GM12878 (cell line): ENCODE data around the gene DPYSL4. TPM values are rescaled to one million over a fixed set of nuclear protein-coding genes. Genes with fewer than 3 reads are reported as not detected.

Experiments
- ATF7 ChIP-seq: fragments of 450-650 bp; IDR thresholded peaks from 2 replicates; pipeline ENCODE4 v1.6.1; 2016; ENCODE audit warnings: low read depth, mild to moderate bottlenecking
- HSF1 ChIP-seq: fragments of 150-350 bp; IDR thresholded peaks from 2 replicates; pipeline ENCODE4 v1.6.1; 2014; ENCODE audit warnings: mild to moderate bottlenecking, low read depth, low read length
- IRF4 ChIP-seq: IDR thresholded peaks from 2 replicates; pipeline ENCODE4 v1.6.1; 2011; ENCODE audit warnings: low read depth, low read length
- NBN ChIP-seq: fragments of 450-650 bp; IDR thresholded peaks from 2 replicates; pipeline ENCODE4 v1.6.1; 2016
- POLR2AphosphoS5 ChIP-seq: IDR thresholded peaks from 2 replicates; pipeline ENCODE4 v1.6.1; 2011; ENCODE audit warnings: mild to moderate bottlenecking, low read length, inconsistent platforms
- RCOR1 ChIP-seq: conservative IDR thresholded peaks from 2 replicates; pipeline ENCODE4 v1.6.1; 2012; ENCODE audit warnings: low read depth, low read length, improper control_type of control experiment
- RELB ChIP-seq: fragments of 450-650 bp; IDR thresholded peaks from 2 replicates; pipeline ENCODE4 v1.6.1; 2017; ENCODE audit warnings: low read depth, mild to moderate bottlenecking, moderate library complexity
- TARDBP ChIP-seq: IDR thresholded peaks from 2 replicates; pipeline ENCODE4 v1.6.1; 2016; ENCODE audit warnings: borderline replicate concordance
- polyA plus RNA-seq, 11 experiments: library from polyadenylated mRNA; depleted of rRNA in 4 of 11; unstranded in 6 of 11; stranded (reverse) in 5 of 11; fragments of >200 nt; fragmentation: Nextera tagmentation in 4 of 11; fragmentation: Illumina TruSeq in 1 of 11; extraction: Ambion mirVana in 4 of 11; extraction: Trizol in 1 of 11; gene quantifications; 1 replicate in 1 of 11; 2 replicates in 10 of 11; pipeline versions ENCODE4 v1.2.1 to v1.2.3, GENCODE V29; 2011 to 2016; ENCODE audit warnings: inconsistent platforms in 2 of 11, missing spikeins in 2 of 11, low read depth in 1 of 11
- total RNA-seq, 4 experiments: library from RNA; depleted of rRNA in 3 of 4; stranded (reverse); fragments of >200 nt in 3 of 4; fragmentation: Illumina TruSeq in 1 of 4; extraction: Trizol in 1 of 4; gene quantifications; 2 replicates each; pipeline versions ENCODE4 v1.2.1 to v1.2.3, GENCODE V29; 2013 to 2021
- TF ChIP-seq, protein P1 (sequence below): fragments of 450-650 bp; IDR thresholded peaks from 2 replicates; pipeline ENCODE4 v1.6.1; 2016; ENCODE audit warnings: mild to moderate bottlenecking, moderate library complexity, borderline replicate concordance
- TF ChIP-seq, protein P2 (sequence below): IDR thresholded peaks from 2 replicates; pipeline ENCODE4 v1.6.1; 2011; ENCODE audit warnings: low read depth, mild to moderate bottlenecking, low read length, moderate library complexity, borderline replicate concordance; ENCODE audit errors: extremely low read depth
- TF ChIP-seq, protein P3 (sequence below): IDR thresholded peaks from 2 replicates; pipeline ENCODE4 v1.6.1; 2012; ENCODE audit warnings: low read depth, low read length, improper control_type of control experiment

Gene DPYSL4
- total and polyA plus RNA-seq, 10 of the 15 experiments (the other 5 are each of a cell fraction or from before 2014, with no cell fraction given), result 0.10 to 0.21 TPM; not detected in 8

GRCh38 chr10:132146271-132146671 is 40.5 kb upstream of the DPYSL4 start (continued):
- TF ChIP-seq, protein P1, sequence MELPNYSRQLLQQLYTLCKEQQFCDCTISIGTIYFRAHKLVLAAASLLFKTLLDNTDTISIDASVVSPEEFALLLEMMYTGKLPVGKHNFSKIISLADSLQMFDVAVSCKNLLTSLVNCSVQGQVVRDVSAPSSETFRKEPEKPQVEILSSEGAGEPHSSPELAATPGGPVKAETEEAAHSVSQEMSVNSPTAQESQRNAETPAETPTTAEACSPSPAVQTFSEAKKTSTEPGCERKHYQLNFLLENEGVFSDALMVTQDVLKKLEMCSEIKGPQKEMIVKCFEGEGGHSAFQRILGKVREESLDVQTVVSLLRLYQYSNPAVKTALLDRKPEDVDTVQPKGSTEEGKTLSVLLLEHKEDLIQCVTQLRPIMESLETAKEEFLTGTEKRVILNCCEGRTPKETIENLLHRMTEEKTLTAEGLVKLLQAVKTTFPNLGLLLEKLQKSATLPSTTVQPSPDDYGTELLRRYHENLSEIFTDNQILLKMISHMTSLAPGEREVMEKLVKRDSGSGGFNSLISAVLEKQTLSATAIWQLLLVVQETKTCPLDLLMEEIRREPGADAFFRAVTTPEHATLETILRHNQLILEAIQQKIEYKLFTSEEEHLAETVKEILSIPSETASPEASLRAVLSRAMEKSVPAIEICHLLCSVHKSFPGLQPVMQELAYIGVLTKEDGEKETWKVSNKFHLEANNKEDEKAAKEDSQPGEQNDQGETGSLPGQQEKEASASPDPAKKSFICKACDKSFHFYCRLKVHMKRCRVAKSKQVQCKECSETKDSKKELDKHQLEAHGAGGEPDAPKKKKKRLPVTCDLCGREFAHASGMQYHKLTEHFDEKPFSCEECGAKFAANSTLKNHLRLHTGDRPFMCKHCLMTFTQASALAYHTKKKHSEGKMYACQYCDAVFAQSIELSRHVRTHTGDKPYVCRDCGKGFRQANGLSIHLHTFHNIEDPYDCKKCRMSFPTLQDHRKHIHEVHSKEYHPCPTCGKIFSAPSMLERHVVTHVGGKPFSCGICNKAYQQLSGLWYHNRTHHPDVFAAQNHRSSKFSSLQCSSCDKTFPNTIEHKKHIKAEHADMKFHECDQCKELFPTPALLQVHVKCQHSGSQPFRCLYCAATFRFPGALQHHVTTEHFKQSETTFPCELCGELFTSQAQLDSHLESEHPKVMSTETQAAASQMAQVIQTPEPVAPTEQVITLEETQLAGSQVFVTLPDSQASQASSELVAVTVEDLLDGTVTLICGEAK, result no peak
- TF ChIP-seq RELB (no peak), RCOR1 (no peak), IRF4 (no peak), HSF1 (no peak), NBN (no peak), TARDBP (no peak), ATF7 (no peak), POLR2AphosphoS5 (no peak)
- TF ChIP-seq, protein P2, sequence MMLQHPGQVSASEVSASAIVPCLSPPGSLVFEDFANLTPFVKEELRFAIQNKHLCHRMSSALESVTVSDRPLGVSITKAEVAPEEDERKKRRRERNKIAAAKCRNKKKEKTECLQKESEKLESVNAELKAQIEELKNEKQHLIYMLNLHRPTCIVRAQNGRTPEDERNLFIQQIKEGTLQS, result no peak
- TF ChIP-seq, protein P3, sequence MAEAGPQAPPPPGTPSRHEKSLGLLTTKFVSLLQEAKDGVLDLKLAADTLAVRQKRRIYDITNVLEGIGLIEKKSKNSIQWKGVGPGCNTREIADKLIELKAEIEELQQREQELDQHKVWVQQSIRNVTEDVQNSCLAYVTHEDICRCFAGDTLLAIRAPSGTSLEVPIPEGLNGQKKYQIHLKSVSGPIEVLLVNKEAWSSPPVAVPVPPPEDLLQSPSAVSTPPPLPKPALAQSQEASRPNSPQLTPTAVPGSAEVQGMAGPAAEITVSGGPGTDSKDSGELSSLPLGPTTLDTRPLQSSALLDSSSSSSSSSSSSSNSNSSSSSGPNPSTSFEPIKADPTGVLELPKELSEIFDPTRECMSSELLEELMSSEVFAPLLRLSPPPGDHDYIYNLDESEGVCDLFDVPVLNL, result no peak
